Caco-2 (cell line): ENCODE measurements around the gene TOR2A. TPM values are rescaled to one million over a fixed set of nuclear protein-coding genes. Genes with fewer than 3 reads are reported as not detected.

ENCODE experiments used
- BruUV-seq: library from RNA; stranded (reverse); fragments of 400-500 nt; replicated peaks from 2 replicates; lab custom pipeline; 2021; lab: Mats Ljungman, UMichigan
- CTCF ChIA-PET: fragments of 300-600 bp; sonication (Branson Sonifier 250); formaldehyde crosslinking; loops from one replicate; lab custom pipeline; 2022; ENCODE audit warnings: antibody characterized with exemption; lab: Charles Lee
- POLR2A ChIA-PET: fragments of 300-600 bp; sonication (Branson Sonifier 250); formaldehyde crosslinking; loops from one replicate; lab custom pipeline; 2022; ENCODE audit warnings: antibody characterized with exemption; lab: Charles Lee
- DNase-seq, 2 experiments: peaks; one replicate each; pipeline versions ENCODE4 v3.0.0 to v3.0.0-alpha.2; 2020 to 2022
- H3K27me3 ChIP-seq: replicated peaks from 2 replicates; pipeline ENCODE4 v1.6.0; 2011; ENCODE audit warnings: low read length; ENCODE audit not compliant: control insufficient read depth, insufficient read depth
- H3K36me3 ChIP-seq: 2 replicates; pipeline ENCODE4 v1.5.1; 2011; ENCODE audit warnings: low read length; ENCODE audit not compliant: control insufficient read depth, insufficient read depth
- H3K4me1 ChIP-seq: fragments of 250-450 bp; sonication (Bioruptor Pico); 2 replicates; pipeline ENCODE4 v1.5.1; 2020; ENCODE audit warnings: mild to moderate bottlenecking
- H3K4me3 ChIP-seq: 2 replicates; pipeline ENCODE4 v1.5.1; 2011; ENCODE audit warnings: low read depth, mild to moderate bottlenecking, control low read depth, low read length
- H3K9me3 ChIP-seq: fragments of 250-450 bp; sonication (Bioruptor Pico); 2 replicates; pipeline ENCODE4 v1.5.1; 2020; ENCODE audit warnings: mild to moderate bottlenecking, moderate library complexity
- H3K27ac Mint-ChIP-seq: one replicate; pipeline ENCODE4 v1.8.0; 2022; ENCODE audit warnings: mixed read lengths; ENCODE audit not compliant: unreplicated experiment
- H3K27me3 Mint-ChIP-seq: one replicate; pipeline ENCODE4 v1.8.0; 2022; ENCODE audit warnings: mixed read lengths; ENCODE audit not compliant: insufficient read depth, unreplicated experiment
- H3K36me3 Mint-ChIP-seq: one replicate; pipeline ENCODE4 v1.8.0; 2022; ENCODE audit warnings: mild to moderate bottlenecking, mixed read lengths; ENCODE audit not compliant: insufficient read depth, unreplicated experiment
- H3K4me1 Mint-ChIP-seq: one replicate; pipeline ENCODE4 v1.8.0; 2022; ENCODE audit warnings: low read depth, mixed read lengths; ENCODE audit not compliant: unreplicated experiment
- H3K4me3 Mint-ChIP-seq: one replicate; pipeline ENCODE4 v1.8.0; 2022; ENCODE audit warnings: mild to moderate bottlenecking, moderate library complexity, mixed read lengths; ENCODE audit not compliant: unreplicated experiment
- H3K9me3 Mint-ChIP-seq: one replicate; pipeline ENCODE4 v1.8.0; 2022; ENCODE audit warnings: mixed read lengths; ENCODE audit not compliant: unreplicated experiment
- intact Hi-C: fragments of 100-400 bp; cut with micrococcal nuclease; formaldehyde crosslinking; loops from one replicate; pipeline ENCODE4 v1.10.0; 2022; ENCODE audit not compliant: unreplicated experiment
- total RNA-seq: library from RNA; stranded (reverse); gene quantifications from 2 replicates; pipeline ENCODE4 v1.2.3, GENCODE V29; 2022
- TF ChIP-seq, protein P1 (sequence below), 2 experiments: fragments of 200-600 bp in 1 of 2; IDR thresholded peaks; 1 replicate in 1 of 2; 2 replicates in 1 of 2; pipeline versions ENCODE4 v1.5.1 to v1.8.0; 2011 to 2022; ENCODE audit warnings: antibody characterized with exemption in 1 of 2, control low read depth in 1 of 2, inconsistent platforms in 1 of 2, low read depth in 1 of 2, low read length in 1 of 2, mild to moderate bottlenecking in 1 of 2, moderate library complexity in 1 of 2; ENCODE audit not compliant: insufficient read depth in 1 of 2, severe bottlenecking in 1 of 2, unreplicated experiment in 1 of 2

TOR2A gene
- total RNA-seq, 1 experiment from 2014 or later: 12.9 TPM

DNA sequence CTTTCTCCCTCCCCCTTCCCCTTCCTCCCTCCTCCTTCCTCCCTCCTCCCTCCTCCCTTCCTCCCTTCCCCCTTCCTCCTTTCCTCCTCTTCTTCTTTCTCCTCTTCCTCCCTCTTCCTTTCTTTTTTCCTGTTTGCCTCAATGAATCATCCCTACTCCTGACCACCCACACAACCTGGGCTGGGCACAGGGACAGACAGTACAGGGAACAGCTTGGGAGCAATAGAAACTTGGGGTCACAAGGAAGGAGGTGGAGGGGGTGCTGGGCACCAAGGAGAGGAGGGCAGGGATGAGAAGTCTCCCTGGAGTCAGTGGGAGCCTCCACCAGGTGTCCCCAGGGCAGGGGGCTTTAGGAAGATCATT, 14.2 kb downstream of the TOR2A start:
- POLR2A ChIA-PET: no interaction called here
- BruUV-seq: no TSS peak
- TF ChIP-seq, protein P1, sequence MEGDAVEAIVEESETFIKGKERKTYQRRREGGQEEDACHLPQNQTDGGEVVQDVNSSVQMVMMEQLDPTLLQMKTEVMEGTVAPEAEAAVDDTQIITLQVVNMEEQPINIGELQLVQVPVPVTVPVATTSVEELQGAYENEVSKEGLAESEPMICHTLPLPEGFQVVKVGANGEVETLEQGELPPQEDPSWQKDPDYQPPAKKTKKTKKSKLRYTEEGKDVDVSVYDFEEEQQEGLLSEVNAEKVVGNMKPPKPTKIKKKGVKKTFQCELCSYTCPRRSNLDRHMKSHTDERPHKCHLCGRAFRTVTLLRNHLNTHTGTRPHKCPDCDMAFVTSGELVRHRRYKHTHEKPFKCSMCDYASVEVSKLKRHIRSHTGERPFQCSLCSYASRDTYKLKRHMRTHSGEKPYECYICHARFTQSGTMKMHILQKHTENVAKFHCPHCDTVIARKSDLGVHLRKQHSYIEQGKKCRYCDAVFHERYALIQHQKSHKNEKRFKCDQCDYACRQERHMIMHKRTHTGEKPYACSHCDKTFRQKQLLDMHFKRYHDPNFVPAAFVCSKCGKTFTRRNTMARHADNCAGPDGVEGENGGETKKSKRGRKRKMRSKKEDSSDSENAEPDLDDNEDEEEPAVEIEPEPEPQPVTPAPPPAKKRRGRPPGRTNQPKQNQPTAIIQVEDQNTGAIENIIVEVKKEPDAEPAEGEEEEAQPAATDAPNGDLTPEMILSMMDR (IDR thresholded peaks at IDR 0.05; ENCODE audit: insufficient read depth in 1 of 2, low read depth in 1 of 2, low read length in 1 of 2, severe bottlenecking in 1 of 2, unreplicated experiment in 1 of 2): no peak

DNA sequence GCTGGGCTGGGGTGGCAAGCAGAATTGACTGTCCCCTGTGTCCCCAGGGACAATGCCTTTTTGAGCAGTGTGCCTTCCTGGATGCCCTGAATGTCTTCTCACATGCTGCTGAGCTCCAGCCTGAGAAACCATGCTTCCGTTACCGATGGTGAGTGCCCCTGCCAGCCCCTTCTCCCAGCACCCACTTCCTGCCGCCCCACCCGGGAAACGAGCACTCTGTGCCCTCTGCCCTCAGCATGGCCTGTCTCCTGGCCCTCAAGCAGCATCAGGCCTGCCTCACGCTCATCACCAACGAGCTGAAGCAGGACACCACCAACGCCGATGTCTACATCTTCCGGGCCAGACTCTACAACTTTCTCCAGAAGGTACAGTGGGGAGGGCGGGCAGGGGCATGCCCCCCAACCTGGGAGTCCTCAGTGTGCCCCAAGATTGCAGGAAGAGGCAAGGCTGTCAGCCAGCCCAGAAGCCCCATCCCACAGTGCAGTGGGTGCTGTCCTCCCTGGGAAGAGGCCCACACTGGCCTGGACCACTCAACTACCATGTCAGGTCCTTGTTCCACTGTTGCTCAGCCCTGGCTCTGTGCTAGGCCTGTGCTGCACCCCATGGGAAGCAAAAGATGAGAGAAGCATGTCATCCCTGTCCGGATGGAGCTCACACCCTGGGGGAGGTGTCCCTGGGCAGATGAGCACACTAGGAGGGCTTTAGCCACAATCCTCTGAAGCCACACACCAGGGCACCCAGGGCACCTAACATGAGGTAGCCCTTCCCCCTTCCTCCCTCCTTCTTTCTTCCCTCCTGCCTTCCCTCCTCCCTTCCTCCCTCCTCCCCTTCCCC, 14.8 kb downstream of the TOR2A start:
- intact Hi-C loops: no loop called here
- ChIA-PET CTCF (interaction anchor here (0.6 to 1.0 kb wide), 2 partner anchors 15 to 135 kb away, joined by 3 read pairs; partner anchors contain the start of gene TOR2A), POLR2A (no interaction called here)
- no peaks in the 10 kb centered on the region for H3K36me3 ChIP-seq
- H3K4me1 ChIP-seq: 0 out of 2 replicates have a peak, but pooled peaks cover 4% of the 10 kb centered on the region
- peaks cover 6% of the 10 kb centered on the region for H3K36me3 Mint-ChIP-seq
- BruUV-seq: no TSS peak
- H3K4me1 Mint-ChIP-seq: peaks cover 7% of the 10 kb centered on the region
- no peak for DNase-seq
- H3K4me3 Mint-ChIP-seq: no peak overlapping the region
- no peaks in the 10 kb centered on the region for H3K27me3 ChIP-seq
- no peaks in the 10 kb centered on the region for H3K9me3 Mint-ChIP-seq
- no peak overlapping the region for H3K27ac Mint-ChIP-seq
- H3K4me3 ChIP-seq: no peak overlapping the region
- TF ChIP-seq, protein P1 (IDR thresholded peaks at IDR 0.05; ENCODE audit: insufficient read depth in 1 of 2, low read depth in 1 of 2, low read length in 1 of 2, severe bottlenecking in 1 of 2, unreplicated experiment in 1 of 2): no peak
- no peaks in the 10 kb centered on the region for H3K9me3 ChIP-seq
- peaks cover 4% of the 10 kb centered on the region for H3K27me3 Mint-ChIP-seq

More for the DNA sequence above, 14.2 kb downstream of the TOR2A start:
- peaks cover 1% of the 10 kb centered on the region for H3K36me3 Mint-ChIP-seq
- no peak overlapping the region for H3K27ac Mint-ChIP-seq
- H3K9me3 Mint-ChIP-seq: no peaks in the 10 kb centered on the region
- H3K4me3 Mint-ChIP-seq: no peak overlapping the region
- Histone ChIP-seq H3K4me3 (no peak overlapping the region), H3K27me3 (no peaks in the 10 kb centered on the region), H3K4me1 (0 out of 2 replicates have a peak, but pooled peaks cover 4% of the 10 kb centered on the region), H3K9me3 (no peaks in the 10 kb centered on the region), H3K36me3 (no peaks in the 10 kb centered on the region)
- H3K27me3 Mint-ChIP-seq: peaks cover 4% of the 10 kb centered on the region
- no peak for DNase-seq
- CTCF ChIA-PET: interaction anchor here (0.6 to 1.0 kb wide), 3 partner anchors 14 to 152 kb away, joined by 3 read pairs; partner anchors contain the start of gene TOR2A
- intact Hi-C loops: no loop called here
- peaks cover 4% of the 10 kb centered on the region for H3K4me1 Mint-ChIP-seq

DNA sequence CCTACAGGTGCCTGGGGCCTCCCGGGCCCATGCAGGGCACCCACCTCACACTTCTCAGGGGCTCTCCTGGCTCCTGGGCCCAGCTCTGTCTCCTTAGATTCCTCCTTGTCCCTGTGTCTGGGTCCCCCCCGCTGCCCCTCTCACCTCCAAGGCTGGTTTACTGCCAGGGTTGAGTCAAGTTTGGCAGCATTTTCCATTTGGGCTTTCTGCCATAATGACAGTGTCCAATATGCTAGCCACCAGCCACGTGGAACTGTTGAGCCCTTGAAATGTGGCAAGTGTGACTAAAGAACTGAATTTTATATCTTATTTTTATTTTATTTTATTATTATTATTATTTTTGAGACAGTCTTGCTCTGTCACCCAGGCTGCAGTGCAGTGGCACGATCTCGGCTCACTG, 17.3 kb downstream of the TOR2A start:
- ChIA-PET CTCF (no interaction called here), POLR2A (no interaction called here)
- DNase-seq: no peak
- no peaks in the 10 kb centered on the region for H3K9me3 ChIP-seq
- Mint-ChIP-seq H3K36me3 (peaks cover 6% of the 10 kb centered on the region), H3K4me3 (no peak overlapping the region), H3K27me3 (peaks cover 4% of the 10 kb centered on the region), H3K4me1 (peaks cover 7% of the 10 kb centered on the region), H3K27ac (no peak overlapping the region), H3K9me3 (no peaks in the 10 kb centered on the region)
- no peaks in the 10 kb centered on the region for H3K27me3 ChIP-seq
- peaks cover 4% of the 10 kb centered on the region; the same call in 1 of the 2 replicates for H3K4me1 ChIP-seq
- TF ChIP-seq, protein P1 (IDR thresholded peaks at IDR 0.05; ENCODE audit: insufficient read depth in 1 of 2, low read depth in 1 of 2, low read length in 1 of 2, severe bottlenecking in 1 of 2, unreplicated experiment in 1 of 2): no peak
- intact Hi-C loops: no loop called here
- H3K36me3 ChIP-seq: no peaks in the 10 kb centered on the region
- BruUV-seq: no TSS peak
- H3K4me3 ChIP-seq: no peak overlapping the region
